Lung (tissue), 12 donors: ENCODE results near the gene AUTS2. TPM values are rescaled to one million over a fixed set of nuclear protein-coding genes. Genes with fewer than 3 reads are reported as not detected.

Source experiments
- ATAC-seq: fragments of 200-7000 bp; cut with Tn5 transposase; one replicate; pipeline ENCODE4 v1.9.1; 2020; ENCODE audit warnings: moderate number of reproducible peaks; ENCODE audit not compliant: insufficient read depth, low FRiP score
- DNase-seq, 3 donors: peaks; one replicate each; pipeline ENCODE4 v3.0.0-alpha.2; 2013 to 2017
- H3K27ac ChIP-seq, 2 donors: one replicate each; pipeline ENCODE4 v1.5.1; 2013; ENCODE audit warnings: mild to moderate bottlenecking in 2 of 2, moderate library complexity in 2 of 2, control low read depth in 1 of 2, inconsistent platforms in 1 of 2, low read depth in 1 of 2, low read length in 1 of 2
- H3K27me3 ChIP-seq, 3 donors: one replicate each; pipeline ENCODE4 v1.5.1; 2013; ENCODE audit warnings: low read length in 2 of 3; ENCODE audit not compliant: control insufficient read depth in 3 of 3, insufficient read depth in 3 of 3
- H3K36me3 ChIP-seq, 4 donors: one replicate each; pipeline ENCODE4 v1.5.1; 2013; ENCODE audit warnings: low read length in 4 of 4, mild to moderate bottlenecking in 1 of 4, moderate library complexity in 1 of 4; ENCODE audit not compliant: control insufficient read depth in 4 of 4, insufficient read depth in 4 of 4
- H3K4me1 ChIP-seq, 5 donors: one replicate each; pipeline ENCODE4 v1.5.1; 2013; ENCODE audit warnings: low read length in 5 of 5, mild to moderate bottlenecking in 2 of 5, moderate library complexity in 1 of 5; ENCODE audit not compliant: control insufficient read depth in 5 of 5, insufficient read depth in 5 of 5
- H3K4me3 ChIP-seq: one replicate; pipeline ENCODE4 v1.5.1; 2013; ENCODE audit warnings: mild to moderate bottlenecking, control low read depth, moderate library complexity
- H3K9ac ChIP-seq, 2 donors: one replicate each; pipeline ENCODE4 v1.5.1; 2013; ENCODE audit warnings: low read length in 2 of 2, control low read depth in 1 of 2; ENCODE audit not compliant: insufficient read depth in 1 of 2
- H3K9me3 ChIP-seq, 4 donors: one replicate each; pipeline ENCODE4 v1.5.1; 2013; ENCODE audit warnings: low read length in 3 of 4, mild to moderate bottlenecking in 1 of 4, moderate library complexity in 1 of 4; ENCODE audit not compliant: control insufficient read depth in 4 of 4, insufficient read depth in 3 of 4
- WGBS, 2 donors: extraction: QIAGEN DNeasy Blood & Tissue Kit; methylation state at CpG; one replicate each; pipeline ENCODE4 v1.1.7; 2013; 5-methylcytosine and 5-hydroxymethylcytosine counted together
- polyA plus RNA-seq, 2 donors: library from polyadenylated mRNA; stranded (reverse); fragments of 200-250 nt; gene quantifications; one replicate each; pipeline ENCODE4 v1.2.1, GENCODE V29; 2013
- total RNA-seq, 2 donors: library from RNA; depleted of rRNA in 1 of 2; stranded (reverse); fragments of >200 nt in 1 of 2; gene quantifications; one replicate each; pipeline ENCODE4 v1.2.1, GENCODE V29; 2014 to 2021
- TF ChIP-seq, protein P1 (sequence below): IDR thresholded peaks from 2 replicates; pipeline ENCODE4 v1.5.1; 2012; ENCODE audit warnings: mild to moderate bottlenecking; ENCODE audit errors: control extremely low read depth, extremely low read depth
- donor health status: control.
- donor health status: control.
- donor health status: Bipolar disorder and iron deficiency.
- donor health status: healthy.
- donor health status: DM: yes; HTN: yes; CAD: no.

AUTS2 gene
- total and polyA plus RNA-seq, 4 donors = 11.8 to 115 (median 40.6) TPM

DNA sequence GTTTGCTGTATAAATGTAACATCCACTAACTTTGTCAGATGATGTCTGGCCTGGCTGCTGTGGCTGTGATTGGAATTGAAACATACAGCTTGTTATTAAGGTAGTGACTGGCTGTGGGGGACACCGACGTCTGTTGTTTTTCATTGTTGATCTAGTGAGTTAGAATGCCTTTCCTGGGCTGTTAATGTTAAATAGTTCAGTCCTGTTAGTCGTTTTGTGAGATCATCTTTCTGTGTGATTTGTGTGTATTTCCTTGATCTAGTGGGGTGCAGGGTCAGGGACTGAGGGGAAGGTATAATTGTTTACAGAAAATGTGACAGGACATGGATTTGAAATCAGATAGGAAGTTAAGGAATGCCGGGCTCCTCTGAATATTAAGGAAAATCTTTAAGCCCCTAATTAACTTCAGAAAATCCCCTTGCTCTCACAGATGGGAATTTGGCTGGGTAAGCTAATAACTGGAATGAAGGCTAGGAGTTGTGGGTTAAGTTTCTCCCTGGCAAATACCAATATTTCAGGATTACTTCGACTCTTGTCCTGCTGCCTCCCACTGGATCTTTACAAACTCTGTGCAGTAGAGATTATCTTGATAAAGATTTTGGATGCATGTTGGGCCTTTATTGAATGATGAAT lies 163.1 kb downstream of the AUTS2 start:
- H3K27me3 ChIP-seq = no peaks in the 10 kb centered on the region
- DNase-seq = no peak
- 63 to 80% methylated on average over 5 of the region's 5 CpGs for WGBS, 2 donors
- ATAC-seq = no peak
- H3K9ac ChIP-seq = no peak overlapping the region
- H3K4me1 ChIP-seq = peaks cover 0 to 23% (median 3%) of the 10 kb centered on the region in 5 donors
- H3K9me3 ChIP-seq = no peaks in the 10 kb centered on the region
- no peak overlapping the region for H3K27ac ChIP-seq
- TF ChIP-seq, protein P1, sequence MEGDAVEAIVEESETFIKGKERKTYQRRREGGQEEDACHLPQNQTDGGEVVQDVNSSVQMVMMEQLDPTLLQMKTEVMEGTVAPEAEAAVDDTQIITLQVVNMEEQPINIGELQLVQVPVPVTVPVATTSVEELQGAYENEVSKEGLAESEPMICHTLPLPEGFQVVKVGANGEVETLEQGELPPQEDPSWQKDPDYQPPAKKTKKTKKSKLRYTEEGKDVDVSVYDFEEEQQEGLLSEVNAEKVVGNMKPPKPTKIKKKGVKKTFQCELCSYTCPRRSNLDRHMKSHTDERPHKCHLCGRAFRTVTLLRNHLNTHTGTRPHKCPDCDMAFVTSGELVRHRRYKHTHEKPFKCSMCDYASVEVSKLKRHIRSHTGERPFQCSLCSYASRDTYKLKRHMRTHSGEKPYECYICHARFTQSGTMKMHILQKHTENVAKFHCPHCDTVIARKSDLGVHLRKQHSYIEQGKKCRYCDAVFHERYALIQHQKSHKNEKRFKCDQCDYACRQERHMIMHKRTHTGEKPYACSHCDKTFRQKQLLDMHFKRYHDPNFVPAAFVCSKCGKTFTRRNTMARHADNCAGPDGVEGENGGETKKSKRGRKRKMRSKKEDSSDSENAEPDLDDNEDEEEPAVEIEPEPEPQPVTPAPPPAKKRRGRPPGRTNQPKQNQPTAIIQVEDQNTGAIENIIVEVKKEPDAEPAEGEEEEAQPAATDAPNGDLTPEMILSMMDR = no peak
- H3K36me3 ChIP-seq = no peaks in the 10 kb centered on the region
- no peak overlapping the region for H3K4me3 ChIP-seq

DNA sequence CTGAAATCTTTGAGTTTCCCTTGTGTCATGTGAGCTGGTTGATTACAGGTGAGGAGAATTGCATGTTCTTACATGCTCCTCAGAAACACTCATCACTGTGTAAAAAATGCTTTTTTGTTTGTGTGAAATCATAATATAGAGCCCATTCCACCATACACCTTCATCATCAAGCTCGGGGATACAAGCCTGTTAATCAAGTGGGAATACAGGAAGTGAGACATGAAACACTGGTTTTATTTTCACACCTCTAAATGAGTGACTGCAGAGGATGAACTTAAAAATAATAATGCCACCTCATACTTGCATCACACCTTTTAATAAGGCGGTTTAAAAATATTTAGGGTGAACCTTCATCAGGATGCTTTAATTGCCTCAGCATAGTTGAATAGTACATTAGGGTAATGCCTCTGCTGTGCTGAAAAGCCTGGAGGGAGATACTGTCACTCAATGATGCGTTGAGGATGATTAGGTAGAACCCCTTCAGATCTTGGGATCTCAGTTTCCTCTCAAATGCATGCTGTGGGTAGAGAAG lies 164.6 kb downstream of the AUTS2 start:
- no peaks in the 10 kb centered on the region for H3K27me3 ChIP-seq
- WGBS, 2 donors = 83 to 88% methylated on average over 3 of the region's 3 CpGs
- no peak for ATAC-seq

GRCh38 chr7:69763513-69763912 lies 165.2 kb downstream of the AUTS2 start:
- Histone ChIP-seq H3K4me3 (no peak overlapping the region), H3K36me3 (no peaks in the 10 kb centered on the region), H3K27me3 (no peaks in the 10 kb centered on the region), H3K4me1 (peaks cover 0 to 3% (median 0%) of the 10 kb centered on the region in 5 donors), H3K27ac (no peak overlapping the region), H3K9ac (no peak overlapping the region), H3K9me3 (no peaks in the 10 kb centered on the region)
- no peak for DNase-seq
- TF ChIP-seq, protein P1 = no peak
- WGBS, 2 donors = 78 to 82% methylated on average over 3 of the region's 3 CpGs
- ATAC-seq = no peak

More for the DNA sequence above, 164.6 kb downstream of the AUTS2 start:
- TF ChIP-seq, protein P1 = no peak
- Histone ChIP-seq H3K4me3 (no peak overlapping the region), H3K9ac (no peak overlapping the region), H3K27ac (no peak overlapping the region), H3K36me3 (no peaks in the 10 kb centered on the region), H3K4me1 (peaks cover 0 to 8% (median 0%) of the 10 kb centered on the region in 5 donors), H3K9me3 (no peaks in the 10 kb centered on the region)
- no peak for DNase-seq
